Choroid plexus epithelial cell (primary cell): Measurements from ENCODE around the gene BTC.

Experiments
- DNase-seq: peaks from one replicate; pipeline ENCODE4 v3.0.0-alpha.2; 2010; ENCODE audit warnings: low read depth
- H3K4me3 ChIP-seq: 2 replicates; pipeline ENCODE4 v1.5.1; 2011; ENCODE audit warnings: low read depth, mild to moderate bottlenecking, control low read depth, low read length, moderate library complexity
- CTCF ChIP-seq: conservative IDR thresholded peaks from 2 replicates; pipeline ENCODE4 v1.5.1; 2011; ENCODE audit warnings: low read depth, mild to moderate bottlenecking, control low read depth, inconsistent platforms, low read length, moderate library complexity

The BTC gene

GRCh38 chr4:74757136-74757535, 37.2 kb downstream of the BTC start:
- DNase-seq = no peak
- no peak overlapping the region for H3K4me3 ChIP-seq
- no peak for TF ChIP-seq CTCF

- DNase-seq = no peak
- TF ChIP-seq CTCF = no peak
- no peak overlapping the region for H3K4me3 ChIP-seq
Observed at GRCh38 chr4:74755486-74755885, 38.8 kb downstream of the BTC start.

- no peak overlapping the region for H3K4me3 ChIP-seq
- TF ChIP-seq CTCF = no peak
- DNase-seq = no peak
Observed at GRCh38 chr4:74754218-74754617, 40.1 kb downstream of the BTC start.

- DNase-seq = no peak
- TF ChIP-seq CTCF = no peak
- H3K4me3 ChIP-seq = no peak overlapping the region
Observed at GRCh38 chr4:74752798-74753197, 41.5 kb downstream of the BTC start.

- H3K4me3 ChIP-seq = no peak overlapping the region
- no peak for DNase-seq
- TF ChIP-seq CTCF = no peak
Observed at GRCh38 chr4:74751856-74752255, 42.5 kb downstream of the BTC start.

GRCh38 chr4:74751247-74751646, 43.1 kb downstream of the BTC start:
- no peak for DNase-seq
- H3K4me3 ChIP-seq = no peak overlapping the region
- no peak for TF ChIP-seq CTCF

GRCh38 chr4:74742185-74742584, 52.1 kb downstream of the BTC start:
- no peak overlapping the region for H3K4me3 ChIP-seq
- DNase-seq = no peak
- no peak for TF ChIP-seq CTCF
